ENCODE measurements around the gene FOXP1. TPM values are rescaled to one million over a fixed set of nuclear protein-coding genes. Genes with fewer than 3 reads are reported as not detected.

FOXP1 gene
- total RNA-seq, 1 experiment from 2014 or later = 58.4 TPM

DNA sequence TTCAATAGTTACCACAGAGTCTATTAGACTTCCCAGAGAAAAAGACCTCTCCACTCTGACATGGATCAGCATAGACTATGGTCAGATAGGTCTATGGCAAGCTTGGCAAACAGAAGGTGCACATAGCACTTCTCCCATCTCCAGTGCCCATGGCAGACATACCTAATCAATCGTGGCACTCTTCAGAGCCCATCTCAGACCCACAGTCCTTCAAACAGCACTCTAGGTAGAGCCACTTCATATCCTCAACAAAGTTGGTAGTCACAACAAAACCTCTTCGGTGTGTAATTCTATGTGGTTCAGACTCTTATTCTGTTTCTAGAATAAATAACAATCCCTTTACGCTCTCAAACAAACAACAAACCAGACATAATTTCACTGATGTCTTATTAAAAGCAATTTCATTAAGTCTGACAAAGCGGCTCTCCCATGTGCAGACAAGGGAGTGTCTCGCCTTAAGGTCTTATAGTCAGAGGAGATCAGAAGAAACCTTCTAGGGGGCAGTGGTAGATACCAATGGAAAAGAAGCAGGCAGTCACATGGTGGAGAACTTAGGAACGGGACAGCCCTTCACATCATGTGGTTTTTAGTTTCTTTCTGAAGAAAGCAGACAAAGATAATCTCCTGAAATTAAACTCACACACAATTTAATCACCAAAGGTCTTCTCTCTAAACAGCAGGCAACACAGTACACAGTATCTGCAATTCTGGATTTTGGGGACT is 483.4 kb downstream of the FOXP1 start:
- intact Hi-C loops (cut with micrococcal nuclease; ENCODE audit: unreplicated experiment) = no loop called here
- BruUV-seq (replicated peaks) = no TSS peak

DNA sequence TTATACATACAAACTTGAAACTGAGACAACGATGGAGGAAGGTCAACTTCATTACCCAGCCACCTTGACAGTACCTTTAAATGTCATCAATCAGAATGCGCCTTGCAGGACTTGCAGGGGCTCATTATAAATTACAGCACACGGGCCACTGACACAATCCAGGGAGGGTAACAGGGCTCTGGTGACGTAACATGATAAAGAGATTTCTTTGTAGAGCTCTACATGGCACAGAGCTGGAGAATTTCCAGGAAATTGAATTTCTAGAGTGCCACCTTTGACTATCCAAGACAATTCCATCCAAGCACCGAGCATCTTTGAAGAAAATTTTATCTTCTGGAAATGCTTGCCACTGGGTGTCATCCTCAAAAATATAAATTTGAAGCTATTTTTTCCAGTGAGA is 486.0 kb downstream of the FOXP1 start:
- no peak overlapping the region for H3K27ac ChIP-seq (ENCODE audit: low read depth, low read length, poor library complexity, severe bottlenecking)
- no TSS peak for BruUV-seq (replicated peaks)
- TF ChIP-seq, protein P1, sequence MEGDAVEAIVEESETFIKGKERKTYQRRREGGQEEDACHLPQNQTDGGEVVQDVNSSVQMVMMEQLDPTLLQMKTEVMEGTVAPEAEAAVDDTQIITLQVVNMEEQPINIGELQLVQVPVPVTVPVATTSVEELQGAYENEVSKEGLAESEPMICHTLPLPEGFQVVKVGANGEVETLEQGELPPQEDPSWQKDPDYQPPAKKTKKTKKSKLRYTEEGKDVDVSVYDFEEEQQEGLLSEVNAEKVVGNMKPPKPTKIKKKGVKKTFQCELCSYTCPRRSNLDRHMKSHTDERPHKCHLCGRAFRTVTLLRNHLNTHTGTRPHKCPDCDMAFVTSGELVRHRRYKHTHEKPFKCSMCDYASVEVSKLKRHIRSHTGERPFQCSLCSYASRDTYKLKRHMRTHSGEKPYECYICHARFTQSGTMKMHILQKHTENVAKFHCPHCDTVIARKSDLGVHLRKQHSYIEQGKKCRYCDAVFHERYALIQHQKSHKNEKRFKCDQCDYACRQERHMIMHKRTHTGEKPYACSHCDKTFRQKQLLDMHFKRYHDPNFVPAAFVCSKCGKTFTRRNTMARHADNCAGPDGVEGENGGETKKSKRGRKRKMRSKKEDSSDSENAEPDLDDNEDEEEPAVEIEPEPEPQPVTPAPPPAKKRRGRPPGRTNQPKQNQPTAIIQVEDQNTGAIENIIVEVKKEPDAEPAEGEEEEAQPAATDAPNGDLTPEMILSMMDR (conservative IDR thresholded peaks at IDR 0.05; ENCODE audit: low read depth, low read length) = no peak
- TF ChIP-seq EZH2 (IDR thresholded peaks at IDR 0.05; ENCODE audit: borderline replicate concordance, low read depth, low read length, poor library complexity, severe bottlenecking) = no peak
- intact Hi-C loops (cut with micrococcal nuclease; ENCODE audit: unreplicated experiment) = no loop called here
- H3K27me3 ChIP-seq (replicated peaks; ENCODE audit: insufficient read depth, low read depth, low read length, poor library complexity) = no peaks in the 10 kb centered on the region
- no peak overlapping the region for H3K4me3 ChIP-seq (ENCODE audit: low read depth, low read length, poor library complexity, severe bottlenecking)
- no peak for DNase-seq (ENCODE audit: low spot score)
- no peaks in the 10 kb centered on the region for H3K9me3 ChIP-seq (ENCODE audit: low read depth, low read length, poor library complexity, severe bottlenecking)
- no peaks in the 10 kb centered on the region for H3K36me3 ChIP-seq (ENCODE audit: insufficient read depth, low read length, poor library complexity, severe bottlenecking)
- CTCF ChIA-PET = no interaction called here
- POLR2A ChIA-PET (ENCODE audit: low non-redundant PET) = no interaction called here
- peaks cover 19% of the 10 kb centered on the region for H3K4me1 ChIP-seq (ENCODE audit: insufficient read depth, low read length, poor library complexity, severe bottlenecking)

More for the DNA sequence above, 483.4 kb downstream of the FOXP1 start:
- no peak for TF ChIP-seq EZH2 (IDR thresholded peaks at IDR 0.05; ENCODE audit: borderline replicate concordance, low read depth, low read length, poor library complexity, severe bottlenecking)
- TF ChIP-seq, protein P1 (conservative IDR thresholded peaks at IDR 0.05; ENCODE audit: low read depth, low read length) = no peak
- Histone ChIP-seq H3K4me3 (ENCODE audit: low read depth, low read length, poor library complexity, severe bottlenecking) (no peak overlapping the region), H3K4me1 (ENCODE audit: insufficient read depth, low read length, poor library complexity, severe bottlenecking) (peaks cover 38% of the 10 kb centered on the region), H3K9me3 (ENCODE audit: low read depth, low read length, poor library complexity, severe bottlenecking) (no peaks in the 10 kb centered on the region), H3K36me3 (ENCODE audit: insufficient read depth, low read length, poor library complexity, severe bottlenecking) (no peaks in the 10 kb centered on the region), H3K27me3 (replicated peaks; ENCODE audit: insufficient read depth, low read depth, low read length, poor library complexity) (no peaks in the 10 kb centered on the region), H3K27ac (ENCODE audit: low read depth, low read length, poor library complexity, severe bottlenecking) (no peak overlapping the region)
- no peak for DNase-seq (ENCODE audit: low spot score)
- ChIA-PET CTCF (no interaction called here), POLR2A (ENCODE audit: low non-redundant PET) (no interaction called here)

DNA sequence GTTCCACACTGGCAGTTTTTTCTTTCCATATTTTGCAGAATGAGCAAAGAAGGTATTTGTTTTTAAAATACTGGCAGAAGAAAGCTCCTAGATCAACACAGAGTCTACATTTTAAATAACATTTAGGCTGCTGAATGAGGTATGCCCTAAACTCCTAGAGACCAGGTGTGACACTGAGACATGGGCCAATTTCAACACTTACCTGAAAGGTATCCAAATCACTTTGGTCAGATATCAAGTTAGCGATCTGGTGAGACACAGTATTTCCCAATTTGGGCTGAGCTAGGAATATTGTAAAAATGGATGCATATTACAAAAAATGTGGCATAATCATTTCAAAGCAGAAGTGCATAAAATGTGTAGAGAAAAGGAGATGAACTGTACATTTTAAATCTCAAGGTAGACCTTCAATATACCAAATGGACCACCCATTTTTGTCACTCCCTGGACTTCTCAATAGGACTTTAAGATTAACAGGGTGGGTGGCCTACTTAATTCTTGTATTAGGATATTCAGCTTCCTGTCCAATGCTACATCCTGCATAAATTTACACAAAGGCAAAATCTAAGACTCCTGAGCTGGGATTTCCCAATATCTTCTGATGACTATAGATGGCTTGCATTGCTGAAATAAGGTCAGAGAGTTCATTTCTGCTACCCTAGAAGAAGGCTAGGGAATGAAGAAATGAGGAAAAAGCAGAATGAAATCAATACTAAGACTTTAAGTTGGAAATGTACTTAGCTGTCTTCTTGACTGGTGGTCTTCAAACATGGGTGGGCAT is 487.8 kb downstream of the FOXP1 start:
- no peak for TF ChIP-seq EZH2 (IDR thresholded peaks at IDR 0.05; ENCODE audit: borderline replicate concordance, low read depth, low read length, poor library complexity, severe bottlenecking)
- TF ChIP-seq, protein P1 (conservative IDR thresholded peaks at IDR 0.05; ENCODE audit: low read depth, low read length) = no peak
- no peak overlapping the region for H3K27ac ChIP-seq (ENCODE audit: low read depth, low read length, poor library complexity, severe bottlenecking)
- ChIA-PET CTCF (no interaction called here), POLR2A (ENCODE audit: low non-redundant PET) (no interaction called here)
- BruUV-seq (replicated peaks) = no TSS peak
- H3K27me3 ChIP-seq (replicated peaks; ENCODE audit: insufficient read depth, low read depth, low read length, poor library complexity) = no peaks in the 10 kb centered on the region
- no peaks in the 10 kb centered on the region for H3K9me3 ChIP-seq (ENCODE audit: low read depth, low read length, poor library complexity, severe bottlenecking)
- H3K36me3 ChIP-seq (ENCODE audit: insufficient read depth, low read length, poor library complexity, severe bottlenecking) = no peaks in the 10 kb centered on the region
- peaks cover 10% of the 10 kb centered on the region for H3K4me1 ChIP-seq (ENCODE audit: insufficient read depth, low read length, poor library complexity, severe bottlenecking)
- no peak overlapping the region for H3K4me3 ChIP-seq (ENCODE audit: low read depth, low read length, poor library complexity, severe bottlenecking)
- DNase-seq (ENCODE audit: low spot score) = peak; percentile 17
- intact Hi-C loops (cut with micrococcal nuclease; ENCODE audit: unreplicated experiment) = no loop called here
